Stimulated activated CD4-positive, alpha-beta T cell treated with anti-CD3 and anti-CD28 coated beads, Interleukin-4, amount 100 ng/mL, for 48 hours (primary cell): ENCODE results near the gene LSM7.

Source experiments
- DNase-seq, 2 donors: peaks; one replicate each; pipeline ENCODE4 v3.0.0-alpha.2; 2020; ENCODE audit warnings: low read depth in 2 of 2

The LSM7 gene

DNA sequence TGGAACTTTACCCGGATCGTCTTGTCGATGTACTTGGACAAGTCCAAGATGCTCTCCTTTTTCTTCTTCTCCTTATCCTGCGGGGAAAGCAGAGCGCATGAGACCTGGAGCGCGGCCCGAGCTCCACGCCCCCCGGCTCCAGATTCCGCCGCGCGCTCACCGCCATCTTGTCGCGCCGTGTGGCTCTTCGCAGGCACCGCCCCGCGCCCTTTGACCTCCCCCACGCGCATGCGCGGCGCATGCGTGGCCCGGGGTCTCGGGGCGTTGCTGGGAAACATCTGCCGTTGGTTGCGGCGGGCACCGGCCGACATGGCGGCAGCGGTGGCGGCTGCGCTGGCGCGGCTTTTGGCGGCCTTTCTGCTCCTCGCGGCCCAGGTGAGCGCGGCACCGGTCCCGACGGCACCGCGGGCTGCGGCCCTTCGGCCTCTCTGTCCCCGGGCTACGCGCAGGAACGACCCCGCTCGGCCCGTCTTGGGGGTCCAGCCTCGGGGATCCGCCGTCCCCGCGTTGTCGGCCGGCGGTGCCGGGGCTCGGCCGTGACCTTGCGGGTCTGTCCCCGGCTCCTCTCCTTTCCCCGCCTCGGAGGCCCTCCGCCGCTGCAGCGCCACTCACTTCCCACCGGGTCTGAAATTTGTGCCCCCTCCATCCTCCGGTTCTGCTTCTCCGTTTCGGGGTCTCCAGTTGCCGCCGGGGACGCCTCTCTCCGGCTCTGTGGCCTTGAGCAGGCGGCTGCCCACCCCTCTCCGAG, at the start of gene LSM7, which contains the start of gene SPPL2B:
LSM7 (minus strand) TSS at position 186 of the 748 bp plus-strand sequence; CDS start at position 166, 20 bp downstream.
SPPL2B (plus strand) TSS at position 284 of the 748 bp plus-strand sequence; CDS start at position 310, 26 bp downstream.
- peak; percentile 86 to 88 for DNase-seq

DNA sequence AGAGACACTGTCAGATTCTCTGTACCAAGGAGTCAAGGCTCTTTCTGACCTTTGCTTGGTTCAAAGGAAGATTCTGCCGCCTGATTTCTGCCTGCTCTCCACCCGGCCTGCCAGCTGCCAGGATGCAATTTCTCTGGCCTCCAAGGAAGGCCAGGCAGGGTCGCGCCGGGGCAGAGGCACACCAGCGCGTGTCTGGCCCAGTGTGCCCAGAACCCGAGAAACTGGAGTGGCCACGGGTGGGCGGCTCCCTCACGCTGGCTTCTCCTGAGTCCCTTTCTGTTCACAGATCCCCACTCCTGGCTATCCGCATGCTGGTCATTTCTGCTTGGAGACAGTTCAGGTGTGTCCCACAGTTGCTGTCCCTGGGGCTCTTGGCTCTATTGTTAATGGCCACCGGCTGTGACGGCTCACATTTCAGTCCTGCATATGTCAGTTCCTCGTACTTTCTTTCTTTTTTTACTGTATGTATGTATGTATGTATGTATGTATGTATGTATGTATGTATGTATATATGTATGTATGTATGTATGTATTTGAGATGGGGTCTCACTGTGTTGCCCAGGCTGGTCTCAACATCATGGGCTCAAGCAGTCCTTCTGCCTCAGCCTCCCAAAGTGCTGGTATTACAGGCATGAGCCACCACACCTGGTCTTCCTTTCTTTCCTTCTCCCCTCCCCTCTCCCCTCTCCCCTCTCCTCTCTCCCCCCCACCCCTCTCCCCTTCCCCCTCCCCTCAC, 48.6 kb upstream of the LSM7 start:
- DNase-seq: no peak

DNA sequence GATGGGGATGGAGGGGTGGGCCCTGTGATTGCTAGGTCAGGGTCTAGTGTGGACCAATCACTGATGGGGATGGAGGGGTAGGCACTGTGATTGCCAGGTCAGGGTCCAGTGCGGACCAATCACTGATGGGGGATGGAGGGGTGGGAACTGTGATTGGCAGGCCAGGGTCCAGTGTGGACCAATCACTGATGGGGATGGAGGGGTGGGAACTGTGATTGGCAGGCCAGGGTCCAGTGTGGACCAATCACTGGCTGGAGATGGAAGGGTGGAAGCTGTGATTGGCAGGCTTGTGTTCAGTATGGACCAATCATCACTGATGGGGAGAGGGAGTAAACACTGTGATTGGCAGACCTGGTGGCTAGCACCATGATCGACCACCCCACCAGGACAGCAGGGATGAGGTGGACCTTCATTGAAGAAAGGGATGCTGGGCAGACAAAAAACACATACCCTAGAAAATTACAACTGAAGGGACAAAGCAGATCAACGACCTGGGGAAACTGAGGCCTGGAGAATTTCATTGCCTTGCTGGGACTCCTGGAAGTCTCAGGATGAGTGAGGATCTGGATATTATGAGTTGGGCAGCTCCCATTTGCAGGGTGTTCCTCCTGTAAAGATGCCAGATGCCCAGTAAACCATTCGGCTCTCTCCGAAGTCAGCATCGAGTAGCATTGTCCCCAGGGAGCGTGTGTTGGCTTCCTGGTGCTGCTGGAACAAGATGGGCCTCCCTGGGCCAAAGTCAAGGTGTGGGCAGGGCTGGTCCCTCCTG, 47.2 kb upstream of the LSM7 start:
- DNase-seq: no peak

DNA sequence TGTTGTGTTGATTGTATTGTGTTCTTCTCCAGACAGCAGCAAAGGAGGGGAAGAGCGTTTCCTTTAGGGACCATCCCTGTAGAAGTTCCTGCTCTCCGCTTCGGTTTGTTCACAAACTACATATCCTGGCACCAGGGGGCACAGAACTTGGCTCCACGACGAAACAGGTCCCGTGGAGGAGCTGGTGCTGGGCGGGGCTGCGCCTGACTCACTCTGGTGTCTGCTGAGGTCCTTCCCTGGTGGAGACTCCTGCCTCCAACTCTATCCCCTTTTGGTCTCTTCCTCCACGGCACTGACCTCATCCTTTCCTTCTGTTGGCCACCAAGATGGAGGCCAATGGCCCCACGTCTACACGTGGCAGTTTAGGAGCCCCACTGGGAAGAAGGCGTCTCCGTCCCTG, 46.4 kb upstream of the LSM7 start:
- no peak for DNase-seq

DNA sequence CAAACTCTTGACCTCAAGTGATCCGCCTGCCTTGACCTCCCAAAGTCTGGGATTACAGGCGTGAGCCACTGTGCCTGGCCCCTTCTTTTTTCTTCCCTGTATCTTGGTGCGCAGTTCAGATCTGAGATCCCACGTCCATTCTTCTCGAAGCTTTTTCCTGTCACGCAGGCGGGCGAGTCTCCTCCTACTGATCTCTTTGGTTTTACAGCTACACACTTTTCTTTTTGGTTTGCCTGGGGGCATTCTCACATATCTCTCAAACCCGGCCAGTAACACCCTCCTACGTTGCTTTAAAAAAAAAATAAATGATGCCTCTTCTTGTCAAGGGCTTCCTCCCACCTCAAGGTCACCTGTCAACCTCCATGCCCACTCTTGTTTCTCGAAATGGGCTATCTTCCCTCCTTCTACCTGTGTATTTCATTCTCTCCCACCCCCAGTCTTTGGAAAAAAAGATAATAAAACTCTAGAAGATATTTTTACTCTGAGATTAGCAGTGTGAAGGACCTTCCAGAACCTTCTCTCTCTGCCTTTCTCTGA, 43.8 kb upstream of the LSM7 start:
- DNase-seq: no peak

DNA sequence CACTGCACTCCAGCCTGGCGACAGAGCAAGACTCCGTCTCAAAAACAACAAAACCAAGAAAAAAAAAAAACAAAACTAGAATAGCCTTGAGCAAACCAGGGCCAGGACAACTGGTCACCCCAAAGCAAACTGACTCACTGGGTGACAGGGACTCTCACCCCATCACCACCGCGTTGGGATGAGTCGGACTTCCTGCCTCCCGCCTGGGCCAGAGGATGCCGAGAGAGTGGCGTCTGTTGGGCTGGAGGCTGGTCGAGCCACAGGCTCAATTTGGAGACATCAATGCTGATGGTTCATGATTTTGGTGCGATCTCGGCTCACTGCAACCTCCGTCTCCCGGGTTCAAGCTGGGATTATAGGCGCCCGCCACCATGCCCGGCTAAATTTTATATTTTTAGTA, 43.3 kb upstream of the LSM7 start:
- no peak for DNase-seq

DNA sequence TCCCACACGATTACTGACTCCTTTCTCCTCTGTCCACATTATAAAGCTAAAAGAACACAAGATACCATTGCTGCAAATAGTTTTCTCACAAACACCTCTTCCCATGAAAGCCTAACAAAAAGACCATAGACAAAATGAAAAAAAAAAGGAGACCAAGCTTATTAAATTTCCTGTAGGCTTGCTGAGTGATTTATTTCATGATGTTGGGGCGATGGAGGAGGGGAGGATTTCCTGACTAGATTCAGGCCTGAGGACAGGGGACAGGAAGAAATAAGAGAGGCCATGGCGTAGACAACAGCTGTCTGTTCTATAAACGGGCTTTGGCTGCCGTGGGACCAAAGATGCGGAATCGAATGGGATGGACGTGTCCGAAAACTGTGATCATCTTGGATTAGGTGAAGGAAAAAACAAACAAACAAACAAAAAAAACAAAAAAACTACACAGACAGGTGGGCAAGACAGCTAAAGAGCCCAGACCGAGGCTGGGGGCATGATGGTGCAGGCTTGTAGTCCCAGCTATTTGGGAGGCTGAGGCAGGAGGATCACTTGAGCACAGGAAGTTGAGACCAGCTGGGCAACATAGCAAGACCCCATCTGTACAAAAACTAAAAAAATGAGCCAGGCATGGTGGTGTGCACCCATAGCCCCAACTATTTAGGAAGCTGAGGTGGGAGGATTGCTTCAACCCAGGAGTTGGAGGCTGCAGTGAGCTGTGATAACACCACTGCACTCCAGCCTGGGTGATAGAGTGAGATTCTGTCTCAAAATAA, 37.0 kb upstream of the LSM7 start:
- DNase-seq: no peak

DNA sequence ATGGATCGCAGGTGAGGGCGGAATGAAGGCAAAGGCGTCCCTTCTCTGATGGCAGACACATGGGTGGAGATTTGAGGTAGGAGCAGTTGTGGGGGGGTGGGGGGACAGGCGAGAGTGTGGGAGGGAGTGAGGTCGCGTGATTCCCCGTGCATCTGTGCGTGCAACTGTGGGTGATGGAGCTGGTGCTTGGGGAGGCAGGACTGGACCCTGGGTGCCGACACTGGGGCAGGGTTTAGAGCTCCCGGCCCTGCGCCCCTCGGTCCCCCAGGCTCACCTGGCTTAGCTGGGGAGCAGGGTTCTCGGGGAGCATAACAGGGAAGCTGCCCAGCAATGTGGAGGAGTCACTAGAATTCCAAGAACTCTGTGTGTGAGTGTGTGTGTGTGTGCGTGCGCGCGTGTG, 35.0 kb upstream of the LSM7 start:
- no peak for DNase-seq

DNA sequence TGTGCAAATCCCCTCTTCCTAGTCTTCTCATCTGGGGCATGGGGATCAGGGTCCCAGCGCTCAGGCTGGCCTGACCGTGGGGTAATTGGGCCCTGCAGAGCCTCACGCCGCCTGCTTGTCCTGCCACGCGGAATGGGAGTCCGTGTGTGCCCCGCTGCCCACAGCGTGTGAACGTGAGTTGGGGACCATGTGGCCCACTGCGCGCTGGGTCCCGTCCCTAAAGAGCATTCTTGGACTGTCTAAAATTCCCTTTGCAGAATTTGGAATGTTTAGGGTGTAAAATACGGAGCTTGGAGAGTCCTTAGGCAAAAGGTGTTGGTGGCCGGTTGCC, 34.5 kb upstream of the LSM7 start:
- no peak for DNase-seq

DNA sequence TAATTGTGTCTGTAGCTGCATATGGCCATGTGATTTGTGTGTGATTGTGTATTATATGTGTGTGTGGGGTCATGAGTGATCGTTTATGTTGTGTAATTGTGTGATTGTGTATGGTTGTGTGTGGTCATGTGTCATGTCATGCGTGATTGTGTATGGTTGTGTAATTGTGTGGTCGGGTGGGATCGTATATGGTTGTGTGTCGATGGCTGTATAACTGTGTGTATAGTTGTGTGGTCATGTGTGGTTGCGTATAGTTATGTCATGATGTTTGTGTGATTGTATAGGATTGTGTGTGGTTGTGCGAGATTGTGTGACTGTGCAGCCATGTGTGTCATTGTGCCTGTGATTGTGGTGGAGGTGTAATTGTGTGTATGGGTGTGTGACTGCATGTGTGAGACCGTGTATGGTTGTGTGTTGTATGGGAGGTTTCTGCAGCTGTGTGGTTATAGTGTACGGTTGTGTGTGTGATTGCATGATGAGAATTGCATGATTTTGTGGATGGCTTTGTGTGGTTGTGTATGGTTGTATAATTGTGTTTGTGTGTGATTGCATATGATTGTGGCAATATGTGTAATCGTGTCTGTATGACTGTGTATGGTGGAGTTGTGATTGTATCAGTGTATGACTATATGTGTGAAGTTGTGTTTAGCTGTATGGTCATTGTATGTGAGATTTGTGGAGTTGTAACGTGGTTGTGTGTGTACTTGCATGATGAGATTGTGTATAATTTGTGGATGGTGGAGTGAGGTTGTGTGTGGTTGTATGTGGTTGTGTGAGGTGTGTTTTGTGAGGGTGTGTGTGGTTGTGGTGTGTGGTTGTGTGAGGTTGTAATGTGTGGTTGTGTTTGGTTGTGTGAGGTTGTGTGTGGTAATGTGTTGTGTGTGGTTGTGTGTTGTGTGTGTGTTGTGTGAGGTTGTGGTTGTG, 33.9 kb upstream of the LSM7 start:
- no peak for DNase-seq

DNA sequence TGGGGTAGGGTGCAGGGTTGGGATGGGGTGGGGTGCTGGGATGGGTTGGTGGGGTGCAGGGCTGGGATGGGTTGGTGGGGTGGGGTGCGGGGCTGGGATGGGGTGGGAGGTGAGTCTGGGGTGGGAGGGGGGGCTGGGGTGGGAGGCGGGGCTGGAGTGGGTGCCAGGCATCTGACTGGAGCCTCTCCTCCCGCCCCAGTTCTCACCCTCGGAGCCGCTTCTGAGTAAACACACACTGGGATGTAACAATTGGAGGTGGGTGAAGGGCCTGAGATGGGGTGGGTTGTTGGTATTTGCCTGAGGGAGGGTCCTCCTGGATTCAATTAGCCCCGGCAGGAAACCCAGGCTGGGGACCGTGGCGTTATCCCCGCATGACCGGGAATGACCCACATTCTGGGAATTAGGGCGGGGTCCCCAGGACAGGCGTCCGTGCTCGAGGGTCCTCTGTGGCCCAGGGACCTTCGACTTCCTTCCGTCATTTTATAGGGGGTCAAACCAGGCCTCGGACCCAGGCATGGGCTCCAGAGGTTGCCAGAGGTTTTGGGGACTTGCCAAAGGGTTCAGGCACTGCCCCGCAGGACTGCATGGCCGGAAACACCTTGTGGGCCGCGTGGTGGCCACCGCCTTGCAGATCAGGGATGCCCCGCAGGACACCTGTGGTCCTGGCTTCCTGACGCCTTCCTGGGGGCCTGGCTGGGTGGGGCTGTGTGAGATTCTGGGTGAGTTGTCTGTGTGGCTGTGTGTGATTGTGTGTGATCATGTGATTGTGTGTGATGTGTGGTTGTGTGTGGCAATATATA, 33.1 kb upstream of the LSM7 start:
- DNase-seq: no peak

DNA sequence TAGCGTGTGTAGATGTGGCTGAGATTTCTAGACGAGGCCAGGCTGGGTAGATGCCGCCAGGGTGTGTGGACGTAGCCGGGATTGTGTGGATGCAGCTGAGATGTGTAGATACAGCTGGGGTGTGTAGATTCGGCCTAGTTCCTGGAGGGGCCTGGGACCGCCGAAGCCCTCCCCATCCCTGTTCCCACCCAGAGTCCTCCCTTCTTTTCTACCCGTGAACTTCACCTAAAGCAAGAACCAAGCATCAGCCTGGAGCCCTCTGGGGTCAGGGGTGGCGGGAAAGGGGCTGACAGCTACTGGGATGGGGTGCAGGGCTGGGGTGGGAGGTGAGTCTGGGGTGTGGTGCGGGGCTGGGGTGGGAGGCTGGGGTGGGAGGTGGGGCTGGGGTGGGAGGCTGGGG, 32.4 kb upstream of the LSM7 start:
- DNase-seq: no peak

DNA sequence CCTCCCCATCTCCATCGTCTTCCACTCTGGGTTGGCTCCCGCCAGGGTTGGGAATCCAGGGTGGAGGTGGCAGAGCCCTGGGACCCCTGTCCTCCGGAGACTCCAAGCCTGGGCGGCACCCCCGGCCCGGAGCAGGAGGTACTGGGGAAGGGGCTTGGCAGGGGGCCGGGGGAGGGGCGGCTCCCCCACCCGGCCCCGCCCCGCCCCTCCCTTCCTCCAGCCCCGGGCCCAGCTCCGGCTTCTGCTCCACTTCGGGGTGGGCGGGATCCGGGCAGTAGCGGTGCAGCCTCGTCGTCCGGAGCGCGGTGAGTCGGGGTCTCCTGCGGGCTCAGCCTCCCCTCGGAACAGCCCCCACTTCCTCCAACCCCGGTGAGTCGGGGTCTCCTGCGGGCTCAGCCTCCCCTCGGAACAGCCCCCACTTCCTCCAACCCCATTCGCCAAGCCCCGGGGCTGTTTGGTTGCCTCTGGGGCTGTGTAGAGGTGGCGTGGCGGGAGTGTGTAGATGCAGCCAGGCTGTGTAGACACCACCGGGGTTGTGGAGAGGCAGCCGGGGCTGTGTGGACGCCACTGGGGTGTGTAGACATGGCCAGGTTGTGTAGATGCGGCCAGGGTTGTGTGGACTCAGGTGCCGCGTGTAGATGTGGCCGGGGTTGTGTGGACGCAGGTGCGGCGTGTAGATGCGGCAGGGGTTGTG, 31.8 kb upstream of the LSM7 start, which contains the start of gene TMPRSS9:
TMPRSS9 (plus strand) TSS at position 274 of the 694 bp plus-strand sequence. CDS start 29,521 bp downstream, outside the sequence.
- DNase-seq: no peak

DNA sequence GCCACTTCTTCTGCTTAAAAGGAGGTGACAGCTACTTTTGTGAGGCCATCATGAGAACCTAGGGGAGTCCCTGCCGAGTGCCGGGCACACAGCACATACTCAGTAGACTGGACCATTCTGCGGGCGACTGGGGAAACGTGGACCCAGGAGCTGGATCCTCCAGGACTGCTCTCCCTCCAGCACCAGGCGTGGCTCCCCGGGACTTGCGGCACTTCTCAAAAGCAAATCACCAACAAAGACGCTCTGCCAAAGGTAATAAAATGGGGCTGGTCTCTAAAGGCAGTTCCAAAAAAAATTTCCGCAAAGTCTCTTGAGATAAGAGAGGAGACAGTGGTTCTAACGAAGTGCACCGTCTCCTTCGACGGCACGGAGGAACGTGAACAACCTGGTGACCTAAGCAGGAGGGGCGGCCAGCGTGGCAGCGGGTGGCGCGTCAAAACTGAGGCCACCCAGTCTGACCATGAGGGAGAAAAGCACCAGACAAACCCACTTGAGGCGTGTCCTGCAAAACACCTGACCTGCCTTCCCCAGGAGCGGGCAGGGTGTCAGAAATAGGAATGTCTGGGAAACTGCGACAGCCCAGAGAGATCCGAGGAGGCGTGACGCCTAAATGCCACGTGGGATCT, 30.3 kb upstream of the LSM7 start:
- DNase-seq: no peak

DNA sequence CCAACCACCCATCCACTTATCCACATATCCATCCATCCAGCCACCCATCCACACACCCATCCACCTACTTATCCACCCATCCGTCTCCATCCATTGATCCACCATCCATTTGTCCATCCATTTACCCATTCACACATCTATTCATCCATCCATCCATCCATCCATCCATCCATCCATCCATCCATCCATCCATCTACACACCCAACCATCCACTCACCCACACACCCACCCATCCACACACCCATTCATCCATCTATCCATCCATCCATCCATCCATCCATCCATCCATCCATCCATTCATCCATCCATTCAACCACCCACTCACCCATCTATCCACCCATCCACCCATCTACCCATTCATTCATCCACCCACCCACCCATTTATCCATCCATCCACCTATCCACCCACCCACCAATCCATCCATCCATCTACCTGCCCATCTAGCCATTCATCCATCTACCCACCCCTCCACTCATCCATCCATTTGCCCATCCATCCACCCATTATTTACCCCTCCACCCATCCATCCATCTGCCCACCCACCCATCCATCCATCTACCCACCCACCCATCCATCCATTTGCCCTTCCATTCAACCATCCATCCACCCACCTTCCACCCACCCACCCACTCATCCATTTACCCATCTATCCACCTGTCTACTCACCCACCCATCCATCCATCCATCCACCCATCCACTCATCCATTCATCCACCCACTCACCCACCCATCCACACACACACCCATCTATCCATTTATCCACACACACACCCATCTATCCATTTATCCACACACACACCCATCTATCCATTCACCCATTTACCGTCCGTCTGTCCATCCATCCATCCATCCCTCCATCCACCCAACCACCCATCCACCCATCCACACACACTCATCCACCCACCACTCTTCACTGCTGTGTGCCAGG, 29.2 kb upstream of the LSM7 start:
- no peak for DNase-seq

DNA sequence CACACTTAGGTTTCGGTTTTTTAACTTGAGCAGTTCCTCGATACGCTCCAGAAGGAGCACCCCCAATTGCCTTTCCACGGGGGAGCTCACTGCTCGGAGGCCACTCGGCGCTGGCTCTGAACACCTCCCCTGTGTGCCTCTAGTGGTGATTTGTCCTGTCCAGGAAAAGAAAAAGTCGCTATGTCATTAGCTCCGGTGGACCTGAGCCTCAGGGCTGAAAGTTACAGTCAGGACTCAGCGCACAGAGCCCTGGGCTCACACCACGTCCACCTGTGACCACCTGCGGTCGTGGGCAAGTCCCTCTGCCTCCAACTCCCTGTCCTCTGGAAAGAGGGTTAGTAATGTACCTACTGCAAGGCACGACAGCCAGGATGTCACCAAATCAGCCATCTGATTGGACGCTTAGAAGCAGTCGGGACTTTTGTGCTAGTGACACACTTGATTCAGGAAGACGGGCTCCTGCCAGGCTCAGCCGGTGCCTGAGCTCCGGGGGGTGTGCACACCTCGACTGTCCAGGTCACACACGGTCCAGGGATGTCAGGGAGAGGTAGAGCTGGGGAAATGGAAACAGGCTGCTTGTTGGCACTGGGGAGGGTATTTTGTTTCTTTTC, 27.8 kb upstream of the LSM7 start:
- DNase-seq: no peak
